ENCODE results near the gene PSMC5. TPM values are rescaled to one million over a fixed set of nuclear protein-coding genes. Genes with fewer than 3 reads are reported as not detected.
"Not testable (repeated sequence)": the region's sequence is repeated elsewhere in the genome, so short reads cannot be mapped to it uniquely, and the experiment has no call there.

PSMC5 gene
- polyA plus RNA-seq, 2 donors: 137 to 156 TPM

DNA sequence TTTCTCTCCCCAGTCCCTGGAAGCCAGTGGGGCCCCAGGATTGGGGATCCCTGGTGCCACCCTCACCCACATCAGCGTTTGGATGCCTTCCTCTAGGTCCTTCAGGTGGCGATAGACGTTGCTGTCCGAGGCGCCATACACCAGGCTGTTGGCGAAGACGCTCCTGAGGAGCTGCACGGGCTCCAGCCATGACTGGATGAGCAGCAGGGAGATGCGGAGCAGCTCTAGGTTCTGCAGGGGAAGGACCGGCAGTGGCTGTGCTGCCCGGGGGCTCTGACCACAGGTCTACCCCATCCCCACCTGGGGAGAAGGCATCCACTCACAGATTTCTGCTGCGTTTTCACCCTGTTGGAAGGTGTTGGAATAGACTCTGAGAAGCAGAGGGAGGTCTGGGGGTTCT, 53.5 kb downstream of the PSMC5 start:
- Histone ChIP-seq H3K27ac (ENCODE audit: low read depth in 2 of 2, low read length in 1 of 2) (no peak overlapping the region), H3K36me3 (ENCODE audit: control insufficient read depth in 2 of 2, insufficient read depth in 2 of 2, low read length in 1 of 2) (no peaks in the 10 kb centered on the region), H3K4me1 (ENCODE audit: control insufficient read depth in 2 of 2, insufficient read depth in 2 of 2, low read length in 1 of 2) (no peaks in the 10 kb centered on the region), H3K9me3 (ENCODE audit: control insufficient read depth in 2 of 2, insufficient read depth in 1 of 2, low read depth in 1 of 2, low read length in 1 of 2) (no peaks in the 10 kb centered on the region), H3K27me3 (ENCODE audit: control insufficient read depth in 1 of 2, insufficient read depth in 2 of 2, low read length in 2 of 2) (no peaks in the 10 kb centered on the region), H3K4me3 (ENCODE audit: low read depth in 1 of 2, low read length in 2 of 2) (no peak overlapping the region)
- 81 to 82% methylated on average over 12 of the region's 12 CpGs for WGBS, 2 donors

DNA sequence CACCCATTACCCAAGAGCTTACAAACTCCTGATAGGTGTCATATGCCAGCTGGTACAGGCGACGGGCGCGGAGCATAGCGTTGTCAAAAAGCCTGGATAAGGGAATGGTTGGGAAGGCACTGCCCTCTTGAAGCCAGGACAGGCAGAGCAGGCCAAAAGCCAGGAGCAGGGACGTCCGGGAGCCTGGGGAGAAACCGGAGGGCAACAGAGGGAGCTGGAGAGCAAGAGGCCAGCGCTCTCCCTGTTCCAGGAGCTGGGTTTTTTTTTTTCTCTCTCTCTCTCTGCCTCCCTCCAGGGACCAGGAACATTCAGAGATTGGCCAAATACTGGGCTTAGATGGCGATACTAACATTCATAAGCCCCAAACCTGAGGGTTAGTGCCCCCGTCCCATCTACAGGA, 54.1 kb downstream of the PSMC5 start:
- H3K27me3 ChIP-seq (ENCODE audit: control insufficient read depth in 1 of 2, insufficient read depth in 2 of 2, low read length in 2 of 2); H3K9me3 ChIP-seq (ENCODE audit: control insufficient read depth in 2 of 2, insufficient read depth in 1 of 2, low read depth in 1 of 2, low read length in 1 of 2); H3K36me3 ChIP-seq (ENCODE audit: control insufficient read depth in 2 of 2, insufficient read depth in 2 of 2, low read length in 1 of 2); H3K4me1 ChIP-seq (ENCODE audit: control insufficient read depth in 2 of 2, insufficient read depth in 2 of 2, low read length in 1 of 2); H3K4me3 ChIP-seq (ENCODE audit: low read depth in 1 of 2, low read length in 2 of 2); H3K27ac ChIP-seq (ENCODE audit: low read depth in 2 of 2, low read length in 1 of 2): not testable (repeated sequence)
- WGBS, 2 donors: 66 to 67% methylated on average over 11 of the region's 11 CpGs

Other genes starting within 250 kb of the PSMC5 start
- gene TACO1, start 226.5 kb upstream of the PSMC5 start, polyA plus RNA-seq: 10 to 100 TPM in 1 of 2 donors, 1 to 10 TPM in 1; 8.5 to 17.2 TPM
- gene MAP3K3, start 205.0 kb upstream of the PSMC5 start, polyA plus RNA-seq: 10 to 100 TPM; 10.5 to 12.1 TPM
- 1 to 10 TPM; 4.6 to 6.3 TPM for gene LIMD2, start 127.3 kb upstream of the PSMC5 start, polyA plus RNA-seq
- gene STRADA, start 85.6 kb upstream of the PSMC5 start, polyA plus RNA-seq: 10 to 100 TPM; 15.5 to 17.2 TPM
- gene CCDC47, start 53.8 kb upstream of the PSMC5 start, polyA plus RNA-seq: 10 to 100 TPM; 16.3 to 36.4 TPM
- gene DDX42, start 53.3 kb upstream of the PSMC5 start, polyA plus RNA-seq: 10 to 100 TPM; 48.7 to 69.6 TPM
- 10 to 100 TPM; 15.1 to 18.5 TPM for gene FTSJ3, start 232 bp downstream of the PSMC5 start, polyA plus RNA-seq
- 10 to 100 TPM; 54.4 to 62.4 TPM for gene SMARCD2, start 15.3 kb downstream of the PSMC5 start, polyA plus RNA-seq
- not detected for gene CSH2, start 46.2 kb downstream of the PSMC5 start, polyA plus RNA-seq
- not detected for gene GH2, start 54.5 kb downstream of the PSMC5 start, polyA plus RNA-seq
- not detected for gene CSH1, start 69.1 kb downstream of the PSMC5 start, polyA plus RNA-seq
- not detected for gene CSHL1, start 83.8 kb downstream of the PSMC5 start, polyA plus RNA-seq
- not detected for gene GH1, start 91.4 kb downstream of the PSMC5 start, polyA plus RNA-seq
- gene CD79B, start 104.9 kb downstream of the PSMC5 start, polyA plus RNA-seq: 1 to 10 TPM; 1.2 to 1.5 TPM
- gene SCN4A, start 145.5 kb downstream of the PSMC5 start, polyA plus RNA-seq: under 1 TPM; 0.01 to 0.08 TPM
- under 1 TPM; 0.07 to 0.22 TPM for gene PRR29, start 170.9 kb downstream of the PSMC5 start, polyA plus RNA-seq
- gene ICAM2, start 193.2 kb downstream of the PSMC5 start, polyA plus RNA-seq: 1 to 10 TPM; 4.2 to 8.9 TPM

All from esophagus (tissue), 2 donors.